SK-N-MC (cell line): ENCODE results near the gene TRIM17.

Experiments used
- EZH2 ChIP-seq: fragments of 200-600 bp; sonication (generic); IDR thresholded peaks from one replicate; pipeline ENCODE4 v1.6.1; 2017; ENCODE audit warnings: antibody characterized with exemption
- FOXP2 ChIP-seq: optimal IDR thresholded peaks from 2 replicates; pipeline ENCODE3; 2011; ENCODE audit warnings: mild to moderate bottlenecking, moderate library complexity; ENCODE audit not compliant: insufficient read depth; ENCODE audit errors: extremely low read length, control extremely low read depth
- POLR2AphosphoS5 ChIP-seq: IDR thresholded peaks from 2 replicates; pipeline ENCODE4 v1.6.1; 2012; ENCODE audit warnings: mild to moderate bottlenecking, low read depth, low read length, borderline replicate concordance

DNA sequence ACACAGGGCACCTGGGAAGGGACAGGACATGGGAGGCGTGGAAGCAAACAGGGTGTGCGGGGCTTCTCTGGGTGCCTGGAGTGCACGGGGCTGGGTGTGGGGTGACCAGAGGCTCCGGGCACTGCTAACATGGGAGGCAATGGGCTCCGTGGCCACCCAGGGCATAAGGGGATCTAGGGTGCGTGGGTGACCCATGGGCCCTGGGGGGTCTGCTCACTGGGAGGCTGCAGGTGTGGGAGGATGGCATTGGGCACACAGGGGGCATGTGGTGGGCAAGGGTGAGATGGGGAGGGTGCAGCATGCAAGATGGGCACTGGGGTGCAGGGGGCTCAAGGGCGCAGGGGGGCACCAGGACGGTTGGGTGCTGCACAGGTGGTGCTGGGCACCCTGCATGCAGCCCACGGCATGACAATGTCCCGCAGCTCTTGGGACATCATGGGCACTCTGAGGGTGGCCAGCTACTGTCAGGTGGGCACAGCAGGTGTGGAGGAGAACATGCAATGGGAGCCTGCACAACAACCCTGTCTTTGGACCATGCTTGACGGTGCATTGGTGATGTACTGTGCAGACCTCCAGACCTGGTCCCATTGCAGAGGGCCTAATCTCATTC lies 25.1 kb downstream of the TRIM17 start:
- no peak for TF ChIP-seq EZH2
- TF ChIP-seq POLR2AphosphoS5, result no peak
- no peak for TF ChIP-seq FOXP2
